DND-41 (cell line): Measurements from ENCODE around the gene ANKRD23.
"Not testable (repeated sequence)": the region's sequence is repeated elsewhere in the genome, so short reads cannot be mapped to it uniquely, and the experiment has no call there.

Source experiments
- ATAC-seq: fragments of 200-7000 bp; cut with Tn5 transposase; 3 replicates; pipeline ENCODE4 v1.9.1; 2021; ENCODE audit warnings: low read depth; ENCODE audit not compliant: insufficient read depth
- DNase-seq: peaks from one replicate; pipeline ENCODE4 v3.0.0-alpha.2; 2020
- H2AFZ ChIP-seq: 2 replicates; pipeline ENCODE4 v1.6.0; 2012; ENCODE audit warnings: low read depth, low read length
- H3K27ac ChIP-seq: 2 replicates; pipeline ENCODE4 v1.5.1; 2012; ENCODE audit warnings: low read length, inconsistent platforms
- H3K27me3 ChIP-seq: fragments of 200-600 bp; sonication (generic); 2 replicates; pipeline ENCODE4 v1.6.0; 2012; ENCODE audit warnings: low read length, mild to moderate bottlenecking, inconsistent platforms; ENCODE audit not compliant: insufficient read depth, poor library complexity
- H3K36me3 ChIP-seq: 2 replicates; pipeline ENCODE4 v1.5.1; 2012; ENCODE audit warnings: low read length, inconsistent platforms; ENCODE audit not compliant: insufficient read depth
- H3K4me1 ChIP-seq: 2 replicates; pipeline ENCODE4 v1.5.1; 2012; ENCODE audit warnings: mild to moderate bottlenecking, low read length; ENCODE audit not compliant: insufficient read depth
- H3K4me2 ChIP-seq: 2 replicates; pipeline ENCODE4 v1.6.0; 2012; ENCODE audit warnings: mild to moderate bottlenecking, moderate library complexity, low read length, inconsistent platforms; ENCODE audit not compliant: insufficient read depth
- H3K4me3 ChIP-seq, 2 experiments: fragments of 200-600 bp in 1 of 2; shearing (Covaris generic) in 1 of 2; 2 replicates each; pipeline ENCODE4 v1.5.1; 2012 to 2016; ENCODE audit warnings: inconsistent platforms in 2 of 2, low read length in 2 of 2, mild to moderate bottlenecking in 2 of 2, low read depth in 1 of 2, moderate library complexity in 1 of 2
- H3K79me2 ChIP-seq: 2 replicates; pipeline ENCODE4 v1.6.0; 2012; ENCODE audit warnings: low read length, inconsistent platforms; ENCODE audit not compliant: insufficient read depth
- H3K9ac ChIP-seq: 2 replicates; pipeline ENCODE4 v1.6.0; 2012; ENCODE audit warnings: low read depth, mild to moderate bottlenecking, inconsistent platforms, low read length, moderate library complexity
- H3K9me3 ChIP-seq: 2 replicates; pipeline ENCODE4 v1.5.1; 2012; ENCODE audit warnings: low read length, moderate library complexity, mild to moderate bottlenecking, inconsistent platforms; ENCODE audit not compliant: insufficient read depth, severe bottlenecking
- H4K20me1 ChIP-seq: 2 replicates; pipeline ENCODE4 v1.6.0; 2012; ENCODE audit warnings: low read length; ENCODE audit not compliant: insufficient read depth
- EZH2 ChIP-seq: IDR thresholded peaks from 3 replicates; pipeline ENCODE4 v1.6.1; 2012; ENCODE audit warnings: borderline replicate concordance, low read depth, mild to moderate bottlenecking, moderate library complexity, low read length, inconsistent platforms; ENCODE audit not compliant: severe bottlenecking
- TF ChIP-seq, protein P1 (sequence below): IDR thresholded peaks from 2 replicates; pipeline ENCODE4 v1.5.1; 2012; ENCODE audit warnings: borderline replicate concordance, low read length, moderate library complexity, mild to moderate bottlenecking; ENCODE audit not compliant: poor library complexity, severe bottlenecking; ENCODE audit errors: extremely low read depth

The ANKRD23 gene

DNA sequence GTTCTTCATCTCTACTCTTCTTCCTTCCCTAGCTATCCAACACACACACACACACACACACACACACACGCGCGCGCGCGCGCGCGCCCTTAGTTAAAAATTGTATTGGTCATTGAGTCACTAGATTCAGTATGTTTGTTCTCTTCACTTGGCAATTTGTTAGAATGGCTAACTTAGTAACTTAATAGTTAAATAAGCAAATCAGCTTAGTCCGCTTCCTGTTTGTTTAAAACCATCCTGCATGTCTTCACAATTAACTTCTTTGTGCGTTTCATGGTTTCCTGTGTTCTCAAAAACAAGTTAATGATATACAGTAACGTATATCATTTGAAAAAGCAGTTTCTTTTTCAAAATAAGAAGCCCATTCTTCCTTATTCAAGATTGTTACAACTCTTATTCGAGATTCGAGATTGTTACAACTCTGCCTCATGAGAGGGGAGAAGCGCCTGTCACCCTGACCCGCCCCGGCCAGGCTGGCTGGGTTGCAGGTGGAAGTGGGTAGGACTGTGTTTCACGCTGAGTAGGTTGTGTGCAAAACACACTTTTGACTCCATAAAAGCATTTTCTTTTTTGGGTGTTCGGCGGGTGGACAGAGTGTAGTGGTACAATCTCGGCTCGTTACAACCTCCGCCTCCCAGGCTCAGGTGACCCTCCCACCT is 37.2 kb downstream of the ANKRD23 start:
- H3K36me3 ChIP-seq = peaks cover 27% of the 10 kb centered on the region
- no peak overlapping the region for H2AFZ ChIP-seq
- no peaks in the 10 kb centered on the region for H3K4me1 ChIP-seq
- no peaks in the 10 kb centered on the region for H3K9me3 ChIP-seq
- H3K4me3 ChIP-seq = no peak overlapping the region
- DNase-seq (no peak), ATAC-seq (no peak)
- H3K9ac ChIP-seq = no peak overlapping the region
- TF ChIP-seq EZH2 = no peak
- TF ChIP-seq, protein P1, sequence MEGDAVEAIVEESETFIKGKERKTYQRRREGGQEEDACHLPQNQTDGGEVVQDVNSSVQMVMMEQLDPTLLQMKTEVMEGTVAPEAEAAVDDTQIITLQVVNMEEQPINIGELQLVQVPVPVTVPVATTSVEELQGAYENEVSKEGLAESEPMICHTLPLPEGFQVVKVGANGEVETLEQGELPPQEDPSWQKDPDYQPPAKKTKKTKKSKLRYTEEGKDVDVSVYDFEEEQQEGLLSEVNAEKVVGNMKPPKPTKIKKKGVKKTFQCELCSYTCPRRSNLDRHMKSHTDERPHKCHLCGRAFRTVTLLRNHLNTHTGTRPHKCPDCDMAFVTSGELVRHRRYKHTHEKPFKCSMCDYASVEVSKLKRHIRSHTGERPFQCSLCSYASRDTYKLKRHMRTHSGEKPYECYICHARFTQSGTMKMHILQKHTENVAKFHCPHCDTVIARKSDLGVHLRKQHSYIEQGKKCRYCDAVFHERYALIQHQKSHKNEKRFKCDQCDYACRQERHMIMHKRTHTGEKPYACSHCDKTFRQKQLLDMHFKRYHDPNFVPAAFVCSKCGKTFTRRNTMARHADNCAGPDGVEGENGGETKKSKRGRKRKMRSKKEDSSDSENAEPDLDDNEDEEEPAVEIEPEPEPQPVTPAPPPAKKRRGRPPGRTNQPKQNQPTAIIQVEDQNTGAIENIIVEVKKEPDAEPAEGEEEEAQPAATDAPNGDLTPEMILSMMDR = no peak
- no peak overlapping the region for H3K4me2 ChIP-seq
- H3K79me2 ChIP-seq = no peaks in the 10 kb centered on the region
- H3K27ac ChIP-seq = no peak overlapping the region
- no peaks in the 10 kb centered on the region for H3K27me3 ChIP-seq
- no peaks in the 10 kb centered on the region; the same call in 1 of the 2 replicates for H4K20me1 ChIP-seq

DNA sequence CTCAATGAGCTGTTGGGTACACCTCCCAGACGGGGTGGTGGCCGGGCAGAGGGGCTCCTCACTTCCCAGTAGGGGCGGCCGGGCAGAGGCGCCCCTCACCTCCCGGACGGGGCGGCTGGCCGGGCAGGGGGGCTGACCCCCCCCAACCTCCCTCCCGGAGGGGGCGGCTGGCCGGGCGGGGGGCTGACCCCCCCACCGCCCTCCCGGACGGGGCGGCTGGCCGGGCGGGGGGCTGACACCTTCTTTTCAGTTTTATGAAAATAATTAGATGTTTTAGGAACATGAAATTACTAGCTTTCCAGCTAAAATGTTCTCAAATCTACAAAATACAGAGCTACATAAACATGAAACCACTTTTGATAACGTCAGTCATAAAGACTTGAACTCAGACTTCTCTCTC is 37.9 kb downstream of the ANKRD23 start:
- H3K9me3 ChIP-seq, H3K27me3 ChIP-seq, H2AFZ ChIP-seq, H3K27ac ChIP-seq, H3K79me2 ChIP-seq, H3K4me2 ChIP-seq, H3K4me3 ChIP-seq, DNase-seq, H4K20me1 ChIP-seq, H3K9ac ChIP-seq, ATAC-seq, H3K4me1 ChIP-seq: not testable (repeated sequence)
- H3K36me3 ChIP-seq = peaks cover 33% of the 10 kb centered on the region

DNA sequence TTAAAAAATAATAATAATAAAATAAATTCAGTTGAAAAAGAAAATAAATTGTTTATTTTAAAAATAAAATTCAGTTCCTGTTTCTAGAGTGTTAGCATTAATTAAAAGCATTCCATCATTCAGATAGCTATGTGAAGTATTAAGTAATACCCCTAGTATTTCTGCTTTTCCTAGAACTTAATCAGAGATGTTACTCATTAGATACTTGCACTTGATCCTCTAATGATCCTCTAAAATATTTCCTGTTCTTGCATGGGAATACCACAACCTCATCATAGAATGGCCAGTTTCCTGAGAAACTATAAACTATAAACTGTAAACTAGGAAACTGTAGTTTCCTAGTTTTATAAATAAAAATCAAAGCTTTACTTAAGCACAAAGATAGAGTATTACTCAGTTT is 38.8 kb downstream of the ANKRD23 start:
- Histone ChIP-seq H3K4me3 (no peak overlapping the region), H2AFZ (no peak overlapping the region), H3K27me3 (no peaks in the 10 kb centered on the region), H3K4me2 (no peak overlapping the region), H3K27ac (no peak overlapping the region), H3K9ac (no peak overlapping the region), H4K20me1 (no peaks in the 10 kb centered on the region; the same call in 1 of the 2 replicates), H3K79me2 (no peaks in the 10 kb centered on the region), H3K4me1 (no peaks in the 10 kb centered on the region), H3K36me3 (peaks cover 35% of the 10 kb centered on the region), H3K9me3 (no peaks in the 10 kb centered on the region)
- TF ChIP-seq EZH2 = no peak
- TF ChIP-seq, protein P1 = no peak
- ATAC-seq (no peak), DNase-seq (no peak)

DNA sequence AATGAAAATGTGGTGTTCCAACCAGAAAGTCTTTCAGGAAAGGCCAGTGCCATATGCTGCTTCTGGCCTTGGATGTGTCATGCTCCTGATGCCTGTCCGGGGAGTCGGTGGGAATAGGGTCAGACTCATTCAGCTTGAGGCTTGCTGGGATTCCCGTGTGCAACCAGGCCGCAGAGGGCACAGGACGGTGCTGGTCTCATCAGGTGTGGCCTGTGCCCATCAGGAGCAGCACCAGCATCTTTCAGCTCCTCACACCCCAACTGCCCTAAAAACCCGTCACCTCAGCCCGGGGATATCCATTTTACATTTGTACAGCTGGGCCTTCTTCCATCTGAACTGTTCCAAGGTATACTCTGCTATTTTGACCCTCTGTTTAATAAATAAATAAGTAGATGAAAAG is 41.1 kb downstream of the ANKRD23 start:
- H3K4me2 ChIP-seq = no peak overlapping the region
- no peak overlapping the region for H2AFZ ChIP-seq
- H3K27me3 ChIP-seq = no peaks in the 10 kb centered on the region
- ATAC-seq (no peak), DNase-seq (no peak)
- TF ChIP-seq EZH2 = no peak
- TF ChIP-seq, protein P1 = no peak
- no peak overlapping the region for H3K4me3 ChIP-seq
- no peaks in the 10 kb centered on the region for H3K9me3 ChIP-seq
- H4K20me1 ChIP-seq = no peaks in the 10 kb centered on the region; the same call in 1 of the 2 replicates
- no peaks in the 10 kb centered on the region for H3K4me1 ChIP-seq
- H3K27ac ChIP-seq = no peak overlapping the region
- peaks cover 39% of the 10 kb centered on the region for H3K36me3 ChIP-seq
- no peak overlapping the region for H3K9ac ChIP-seq
- H3K79me2 ChIP-seq = no peaks in the 10 kb centered on the region
